Neural crest cell (in vitro differentiated cells): ENCODE results near the gene ACP3. TPM values are rescaled to one million over a fixed set of nuclear protein-coding genes. Genes with fewer than 3 reads are reported as not detected.

ENCODE experiments used
- DNase-seq: peaks from one replicate; pipeline ENCODE4 v3.0.0; 2021; ENCODE audit warnings: low read depth, mixed read lengths, low spot score
- H3K27ac Mint-ChIP-seq: one replicate; pipeline ENCODE4 v1.8.0; 2021; ENCODE audit warnings: mild to moderate bottlenecking, mixed read lengths; ENCODE audit not compliant: unreplicated experiment
- H3K27me3 Mint-ChIP-seq: 2 replicates; pipeline ENCODE4 v1.8.0; 2021; ENCODE audit warnings: low read depth, mild to moderate bottlenecking, mixed read lengths
- H3K36me3 Mint-ChIP-seq: 2 replicates; pipeline ENCODE4 v1.8.0; 2021; ENCODE audit warnings: low read depth, mild to moderate bottlenecking, mixed read lengths
- H3K4me1 Mint-ChIP-seq: 2 replicates; pipeline ENCODE4 v1.8.0; 2021; ENCODE audit warnings: mixed read lengths
- H3K4me3 Mint-ChIP-seq: one replicate; pipeline ENCODE4 v1.8.0; 2021; ENCODE audit warnings: mild to moderate bottlenecking, mixed read lengths
- H3K9me3 Mint-ChIP-seq: 2 replicates; pipeline ENCODE4 v1.8.0; 2021; ENCODE audit warnings: mixed read lengths
- CTCF ChIP-seq: fragments of 200-600 bp; sonication (generic); conservative IDR thresholded peaks from 2 replicates; pipeline ENCODE4 v1.5.0; 2021; ENCODE audit warnings: antibody characterized with exemption, mild to moderate bottlenecking
- total RNA-seq: library from RNA; stranded (reverse); gene quantifications from 2 replicates; pipeline ENCODE4 v1.2.1, GENCODE V29; 2021

Gene ACP3
- total RNA-seq, 1 donor from 2014 or later: not detected

DNA sequence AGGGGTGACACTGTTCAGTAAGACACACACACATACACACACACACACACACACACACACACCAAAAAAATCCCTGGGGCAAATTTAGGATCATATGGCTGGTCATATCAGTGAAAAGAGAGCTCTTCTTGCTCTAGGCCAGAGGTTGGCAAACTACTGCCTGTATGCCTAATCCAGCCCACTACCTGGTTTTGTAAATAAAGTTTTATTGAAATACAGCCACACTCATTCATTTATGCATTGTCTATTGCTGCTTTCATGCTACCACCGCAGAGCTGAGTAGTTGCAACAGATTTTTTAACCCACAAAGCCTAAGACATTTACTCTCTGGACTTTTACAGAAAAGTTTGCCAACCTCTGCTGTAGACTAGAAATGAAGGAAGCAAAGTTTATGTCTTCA, 30.6 kb downstream of the ACP3 start:
- H3K36me3 Mint-ChIP-seq: no peaks in the 10 kb centered on the region
- H3K4me1 Mint-ChIP-seq: peaks cover 20% of the 10 kb centered on the region
- no peaks in the 10 kb centered on the region for H3K9me3 Mint-ChIP-seq
- no peak for TF ChIP-seq CTCF
- H3K27ac Mint-ChIP-seq: no peak overlapping the region
- DNase-seq: no peak
- no peak overlapping the region for H3K4me3 Mint-ChIP-seq
- H3K27me3 Mint-ChIP-seq: peaks cover 22% of the 10 kb centered on the region

- Mint-ChIP-seq H3K9me3 (no peaks in the 10 kb centered on the region), H3K4me3 (no peak overlapping the region), H3K4me1 (peaks cover 20% of the 10 kb centered on the region), H3K36me3 (no peaks in the 10 kb centered on the region), H3K27ac (no peak overlapping the region), H3K27me3 (peaks cover 19% of the 10 kb centered on the region)
- TF ChIP-seq CTCF: no peak
- no peak for DNase-seq
Measured at GRCh38 chr3:132348531-132348930, 31.3 kb downstream of the ACP3 start.

DNA sequence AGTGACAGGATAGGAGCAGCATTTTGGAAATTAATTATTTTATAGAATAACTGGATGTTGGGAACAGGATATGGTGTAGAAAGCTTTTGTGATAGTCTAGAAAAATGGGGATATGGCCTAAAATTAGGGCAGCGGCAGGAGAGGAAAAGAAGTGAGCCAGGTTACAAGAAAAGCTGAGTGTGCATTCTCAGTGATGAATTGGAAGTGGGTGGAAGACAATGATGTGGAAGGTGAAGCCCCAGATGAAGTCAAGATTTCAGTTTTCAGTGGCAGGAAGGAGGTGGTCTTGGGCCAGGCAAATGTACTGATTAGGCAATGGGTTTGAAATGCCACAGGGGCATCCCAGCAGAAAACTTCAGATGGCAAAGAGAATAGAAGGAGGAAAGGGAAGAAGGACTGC, 33.6 kb downstream of the ACP3 start:
- no peak for DNase-seq
- Mint-ChIP-seq H3K9me3 (no peaks in the 10 kb centered on the region), H3K36me3 (no peaks in the 10 kb centered on the region), H3K4me1 (peaks cover 20% of the 10 kb centered on the region), H3K27ac (no peak overlapping the region), H3K27me3 (peaks cover 14% of the 10 kb centered on the region), H3K4me3 (no peak overlapping the region)
- no peak for TF ChIP-seq CTCF

DNA sequence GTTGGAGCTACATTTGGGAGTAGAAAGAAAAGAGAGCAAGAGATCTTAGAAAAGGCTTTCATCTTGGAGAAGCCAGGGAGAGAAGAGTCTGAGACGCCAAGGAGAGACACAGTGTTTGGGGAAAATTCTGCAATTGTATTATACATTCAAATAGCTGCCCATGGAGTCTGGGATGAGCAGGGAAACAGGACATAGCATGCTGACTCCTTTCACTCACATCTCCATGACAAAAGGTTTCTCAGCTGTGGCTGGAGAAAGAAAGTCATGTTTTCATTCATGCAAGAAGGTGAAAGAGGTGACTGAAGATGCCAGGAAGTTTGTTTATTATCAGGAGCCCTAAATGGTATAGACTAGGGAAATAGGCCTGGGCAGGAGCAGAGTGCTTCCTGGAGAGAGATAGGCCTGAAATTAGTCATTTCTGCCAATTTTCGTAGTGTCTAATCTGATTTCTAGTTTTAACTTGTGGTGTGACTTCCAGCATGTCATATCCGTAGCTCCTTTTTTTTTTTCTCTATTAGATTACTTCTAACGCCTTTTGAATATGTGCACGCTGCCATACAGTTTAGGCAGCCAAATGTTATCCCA, 34.1 kb downstream of the ACP3 start:
- Mint-ChIP-seq H3K4me3 (no peak overlapping the region), H3K9me3 (no peaks in the 10 kb centered on the region), H3K27ac (no peak overlapping the region)

GRCh38 chr3:132352556-132353143, 35.4 kb downstream of the ACP3 start:
- no peaks in the 10 kb centered on the region for H3K36me3 Mint-ChIP-seq
- no peak overlapping the region for H3K27ac Mint-ChIP-seq
- no peaks in the 10 kb centered on the region for H3K9me3 Mint-ChIP-seq
- peaks cover 2% of the 10 kb centered on the region for H3K27me3 Mint-ChIP-seq
- DNase-seq: peak; percentile 70
- H3K4me3 Mint-ChIP-seq: no peak overlapping the region
- peak; percentile 91 for TF ChIP-seq CTCF
- H3K4me1 Mint-ChIP-seq: peaks cover 14% of the 10 kb centered on the region

More for the DNA sequence above, 34.1 kb downstream of the ACP3 start:
- Mint-ChIP-seq H3K36me3 (no peaks in the 10 kb centered on the region), H3K4me1 (peaks cover 20% of the 10 kb centered on the region), H3K27me3 (peaks cover 9% of the 10 kb centered on the region)
- DNase-seq: no peak
- no peak for TF ChIP-seq CTCF
